Panc1 (cell line): ENCODE data around the gene NARF.

Experiments used
- CTCF ChIP-seq: fragments of 450-650 bp; IDR thresholded peaks from 2 replicates; pipeline ENCODE4 v1.5.1; 2017; ENCODE audit warnings: mild to moderate bottlenecking
- SIN3A ChIP-seq: IDR thresholded peaks from 2 replicates; pipeline ENCODE4 v1.6.1; 2012; ENCODE audit warnings: low read depth, mild to moderate bottlenecking, low read length, moderate library complexity, borderline replicate concordance; ENCODE audit not compliant: insufficient read depth
- TF ChIP-seq, protein P1 (sequence below), 2 experiments: IDR thresholded peaks; 2 replicates each; pipeline ENCODE4 v1.6.1; 2011 to 2012; ENCODE audit warnings: low read depth in 2 of 2, control low read depth in 1 of 2, low read length in 1 of 2, mild to moderate bottlenecking in 1 of 2, moderate library complexity in 1 of 2; ENCODE audit not compliant: insufficient read depth in 1 of 2

DNA sequence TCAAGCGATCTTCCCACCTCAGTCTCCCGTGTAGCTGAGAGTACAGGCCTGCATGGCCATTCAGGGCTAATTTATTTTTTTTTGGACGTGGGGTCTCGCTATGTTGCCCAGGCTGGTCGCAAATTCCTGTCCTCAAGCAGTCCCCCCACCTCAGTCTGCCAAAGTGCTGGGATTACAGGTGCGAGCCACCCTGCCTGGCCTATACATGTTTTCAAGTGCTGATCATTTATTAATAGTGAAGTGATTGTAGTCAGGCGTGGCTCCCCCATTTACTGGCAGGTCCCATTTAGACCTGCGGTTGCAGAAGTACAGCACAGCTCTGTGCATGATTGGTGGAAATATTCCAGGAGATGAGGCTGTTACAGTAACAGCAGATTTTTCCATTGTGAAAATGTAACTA, 69.4 kb downstream of the NARF start:
- no peak for TF ChIP-seq CTCF
- TF ChIP-seq, protein P1, sequence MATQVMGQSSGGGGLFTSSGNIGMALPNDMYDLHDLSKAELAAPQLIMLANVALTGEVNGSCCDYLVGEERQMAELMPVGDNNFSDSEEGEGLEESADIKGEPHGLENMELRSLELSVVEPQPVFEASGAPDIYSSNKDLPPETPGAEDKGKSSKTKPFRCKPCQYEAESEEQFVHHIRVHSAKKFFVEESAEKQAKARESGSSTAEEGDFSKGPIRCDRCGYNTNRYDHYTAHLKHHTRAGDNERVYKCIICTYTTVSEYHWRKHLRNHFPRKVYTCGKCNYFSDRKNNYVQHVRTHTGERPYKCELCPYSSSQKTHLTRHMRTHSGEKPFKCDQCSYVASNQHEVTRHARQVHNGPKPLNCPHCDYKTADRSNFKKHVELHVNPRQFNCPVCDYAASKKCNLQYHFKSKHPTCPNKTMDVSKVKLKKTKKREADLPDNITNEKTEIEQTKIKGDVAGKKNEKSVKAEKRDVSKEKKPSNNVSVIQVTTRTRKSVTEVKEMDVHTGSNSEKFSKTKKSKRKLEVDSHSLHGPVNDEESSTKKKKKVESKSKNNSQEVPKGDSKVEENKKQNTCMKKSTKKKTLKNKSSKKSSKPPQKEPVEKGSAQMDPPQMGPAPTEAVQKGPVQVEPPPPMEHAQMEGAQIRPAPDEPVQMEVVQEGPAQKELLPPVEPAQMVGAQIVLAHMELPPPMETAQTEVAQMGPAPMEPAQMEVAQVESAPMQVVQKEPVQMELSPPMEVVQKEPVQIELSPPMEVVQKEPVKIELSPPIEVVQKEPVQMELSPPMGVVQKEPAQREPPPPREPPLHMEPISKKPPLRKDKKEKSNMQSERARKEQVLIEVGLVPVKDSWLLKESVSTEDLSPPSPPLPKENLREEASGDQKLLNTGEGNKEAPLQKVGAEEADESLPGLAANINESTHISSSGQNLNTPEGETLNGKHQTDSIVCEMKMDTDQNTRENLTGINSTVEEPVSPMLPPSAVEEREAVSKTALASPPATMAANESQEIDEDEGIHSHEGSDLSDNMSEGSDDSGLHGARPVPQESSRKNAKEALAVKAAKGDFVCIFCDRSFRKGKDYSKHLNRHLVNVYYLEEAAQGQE (IDR thresholded peaks at IDR 0.05; ENCODE audit: insufficient read depth in 1 of 2, low read depth in 2 of 2, low read length in 1 of 2) = no peak
- TF ChIP-seq SIN3A = no peak
